HepG2 (cell line): ENCODE measurements around the gene YY1AP1. TPM values are rescaled to one million over a fixed set of nuclear protein-coding genes. Genes with fewer than 3 reads are reported as not detected.
"Not testable (repeated sequence)": the region's sequence is repeated elsewhere in the genome, so short reads cannot be mapped to it uniquely, and the experiment has no call there.

Source experiments
- ATAC-seq: fragments of 200-7000 bp; cut with Tn5 transposase; 3 replicates; pipeline ENCODE4 v1.9.1; 2020; ENCODE audit warnings: mild to moderate bottlenecking, moderate library complexity
- BruUV-seq: library from RNA; stranded (reverse); fragments of 400-500 nt; replicated peaks from 2 replicates; lab custom pipeline; 2021; lab: Mats Ljungman, UMichigan
- CTCF ChIA-PET: fragments of 300-600 bp; formaldehyde crosslinking; extraction: SDS; loops from one replicate; lab custom pipeline; 2021; ENCODE audit warnings: low total read pairs, inconsistent platforms, low intra/inter-chr PET ratio; lab: Yijun Ruan, JAX
- POLR2A ChIA-PET: fragments of 350-600 bp; sonication (Branson Sonifier 250); formaldehyde crosslinking; loops from one replicate; lab custom pipeline; 2020; ENCODE audit warnings: antibody characterized with exemption, inconsistent platforms; lab: Yijun Ruan, JAX
- DNase-seq: peaks from one replicate; pipeline ENCODE4 v3.0.0-alpha.2; 2015; ENCODE audit warnings: low spot score
- FAIRE-seq: peaks from 3 replicates; lab custom pipeline; 2011; peaks lifted over from hg19 to GRCh38; lab: Jason Lieb, UNC
- H2AFZ ChIP-seq: one replicate; pipeline ENCODE4 v1.6.1; 2011; ENCODE audit warnings: low read length, inconsistent platforms
- H3K27ac ChIP-seq: fragments of 300-600 bp; 3 replicates; pipeline ENCODE4 v1.8.0; 2011; ENCODE audit warnings: mixed run types, mild to moderate bottlenecking, mixed read lengths, low read length, inconsistent platforms; ENCODE audit not compliant: insufficient read depth; ENCODE audit errors: extremely low read length
- H3K27me3 ChIP-seq, 2 experiments: fragments of 200-600 bp in 1 of 2; 2 replicates in 1 of 2; 3 replicates in 1 of 2; pipeline versions ENCODE4 v1.6.0 to v1.8.0; 2011; ENCODE audit warnings: low read length in 2 of 2, mild to moderate bottlenecking in 2 of 2, moderate library complexity in 2 of 2, inconsistent platforms in 1 of 2; ENCODE audit not compliant: insufficient read depth in 2 of 2, control insufficient read depth in 1 of 2
- H3K36me3 ChIP-seq, 2 experiments: fragments of 200-600 bp in 1 of 2; replicated peaks in 1 of 2; 2 replicates in 1 of 2; 3 replicates in 1 of 2; pipeline versions ENCODE4 v1.5.1 to v1.8.0; 2011; ENCODE audit warnings: low read length in 2 of 2, inconsistent platforms in 1 of 2; ENCODE audit not compliant: insufficient read depth in 2 of 2, control insufficient read depth in 1 of 2
- H3K4me1 ChIP-seq: 2 replicates; pipeline ENCODE4 v1.5.1; 2012; ENCODE audit warnings: low read length, inconsistent platforms; ENCODE audit not compliant: insufficient read depth
- H3K4me2 ChIP-seq: 2 replicates; pipeline ENCODE4 v1.6.0; 2011; ENCODE audit warnings: low read depth, low read length, inconsistent platforms
- H3K4me3 ChIP-seq, 3 experiments: fragments of 200-600 bp in 1 of 3; sonication (generic), shearing (Covaris generic) in 1 of 3; replicated peaks in 1 of 3; 2 replicates each; pipeline ENCODE4 v1.5.1; 2011 to 2016; ENCODE audit warnings: low read length in 3 of 3, inconsistent platforms in 2 of 3, low read depth in 2 of 3, mild to moderate bottlenecking in 2 of 3, control low read depth in 1 of 3, mixed read lengths in 1 of 3; ENCODE audit not compliant: insufficient read depth in 1 of 3
- H3K79me2 ChIP-seq: one replicate; pipeline ENCODE4 v1.6.1; 2011; ENCODE audit warnings: low read length, inconsistent platforms; ENCODE audit not compliant: insufficient read depth
- H3K9ac ChIP-seq: 2 replicates; pipeline ENCODE4 v1.6.0; 2011; ENCODE audit warnings: mild to moderate bottlenecking, low read depth, low read length, inconsistent platforms; ENCODE audit not compliant: insufficient read depth
- H3K9me3 ChIP-seq: 2 replicates; pipeline ENCODE4 v1.5.1; 2012; ENCODE audit warnings: mild to moderate bottlenecking, low read length
- H4K20me1 ChIP-seq: 2 replicates; pipeline ENCODE4 v1.6.0; 2011; ENCODE audit warnings: inconsistent platforms, mild to moderate bottlenecking, low read length, moderate library complexity; ENCODE audit not compliant: insufficient read depth
- CCAR2 ChIP-seq: fragments of 200-400 bp; formaldehyde crosslinking; optimal IDR thresholded peaks from 2 replicates; pipeline ENCODE3; 2018; ENCODE audit warnings: low read depth, mild to moderate bottlenecking, low read length, moderate library complexity
- EHMT2 ChIP-seq: fragments of 200-600 bp; sonication (generic); IDR thresholded peaks from 2 replicates; pipeline ENCODE4 v1.7.0; 2017; ENCODE audit warnings: antibody characterized with exemption, low read depth, low read length, borderline replicate concordance
- PHF21A ChIP-seq: sonication (generic); formaldehyde crosslinking; IDR thresholded peaks from 2 replicates; pipeline ENCODE4 v1.5.0; 2020; ENCODE audit warnings: mild to moderate bottlenecking, missing genetic modification reagents
- SETDB1 ChIP-seq: sonication (generic); formaldehyde crosslinking; IDR thresholded peaks from 2 replicates; pipeline ENCODE4 v1.5.1; 2020; ENCODE audit warnings: missing genetic modification reagents, mild to moderate bottlenecking, borderline replicate concordance
- TEAD3 ChIP-seq: optimal IDR thresholded peaks from 2 replicates; pipeline ENCODE3; 2016; ENCODE audit warnings: borderline replicate concordance
- ZBTB38 ChIP-seq: sonication (generic); formaldehyde crosslinking; IDR thresholded peaks from 2 replicates; pipeline ENCODE4 v1.5.1; 2020; ENCODE audit warnings: mild to moderate bottlenecking, missing genetic modification reagents
- ZNF382 ChIP-seq: sonication (generic); formaldehyde crosslinking; IDR thresholded peaks from 2 replicates; pipeline ENCODE4 v1.5.0; 2020; ENCODE audit warnings: missing genetic modification reagents, mild to moderate bottlenecking, borderline replicate concordance
- ZNF484 ChIP-seq: sonication (generic); formaldehyde crosslinking; IDR thresholded peaks from 2 replicates; pipeline ENCODE4 v1.5.1; 2020; ENCODE audit warnings: mild to moderate bottlenecking, low read depth, missing genetic modification reagents, borderline replicate concordance
- WGBS: methylation state at CpG from one replicate; pipeline ENCODE4 v1.1.6; 2017; ENCODE audit warnings: low lambda C conversion rate; 5-methylcytosine and 5-hydroxymethylcytosine counted together
- in situ Hi-C: cut with HindIII; loops from 2 replicates; pipeline ENCODE4 v1.10.0; 2017; ENCODE audit warnings: low pct_unique_long_range_greater_than_20kb; ENCODE audit not compliant: extremely low pct_ligation_motif_present
- intact Hi-C: fragments of 100-400 bp; cut with micrococcal nuclease; formaldehyde crosslinking; loops from one replicate; pipeline ENCODE4 v1.10.0; 2022; ENCODE audit not compliant: unreplicated experiment
- polyA plus RNA-seq, 8 experiments: library from polyadenylated mRNA; depleted of rRNA in 3 of 8; stranded (reverse) in 7 of 8; unstranded in 1 of 8; fragments of >200 nt; fragmentation: Illumina TruSeq in 4 of 8; extraction: Trizol in 4 of 8; gene quantifications; 2 replicates each; pipeline versions ENCODE4 v1.2.1 to v1.2.3, GENCODE V29; 2011 to 2016; ENCODE audit warnings: low read depth in 4 of 8, missing spikeins in 1 of 8, mixed read lengths in 1 of 8; ENCODE audit not compliant: insufficient read depth in 1 of 8
- total RNA-seq, 5 experiments: library from RNA; depleted of rRNA; stranded (reverse); fragments of >200 nt; fragmentation: Illumina TruSeq; extraction: Trizol; gene quantifications; 2 replicates each; pipeline ENCODE4 v1.2.3, GENCODE V29; 2016; ENCODE audit warnings: low read depth in 1 of 5
- TF ChIP-seq, protein P1 (sequence below): sonication (generic); formaldehyde crosslinking; IDR thresholded peaks from 2 replicates; pipeline ENCODE4 v1.5.1; 2020; ENCODE audit warnings: mild to moderate bottlenecking, moderate library complexity, missing genetic modification reagents

The YY1AP1 gene
- total and polyA plus RNA-seq, 2 of the 13 experiments (the other 11 are each of a cell fraction or from before 2014, with no cell fraction given) = 28.5 to 69.4 TPM

- CTCF ChIA-PET, intact Hi-C loops, H3K36me3 ChIP-seq, POLR2A ChIA-PET, H3K9me3 ChIP-seq, H3K27me3 ChIP-seq, ATAC-seq, BruUV-seq, DNase-seq, FAIRE-seq, in situ Hi-C loops, H2AFZ ChIP-seq, H3K9ac ChIP-seq, H4K20me1 ChIP-seq: not testable (repeated sequence)
- Histone ChIP-seq H3K27ac (peak overlapping the region; percentile 85), H3K4me2 (peak overlapping the region; percentile 85; the same call in 1 of the 2 replicates), H3K4me3 (peak overlapping the region in 1 of 3 experiments; percentile 63; a peak in 1 of 6 replicates), H3K4me1 (peaks cover 73% of the 10 kb centered on the region), H3K79me2 (peaks cover 79% of the 10 kb centered on the region)
- 52% methylated on average over 10 of the region's 11 CpGs for WGBS
- TF ChIP-seq TEAD3 (peak; percentile 22), ZBTB38 (0 out of 2 replicates have a peak, but pooled peaks have one; percentile 51), SETDB1 (CRISPR knock-in tag) (peak; percentile 78; the same call in 1 of the 2 replicates), PHF21A (CRISPR knock-in tag) (0 out of 2 replicates have a peak, but pooled peaks have one; percentile 3)
- TF ChIP-seq, protein P1, sequence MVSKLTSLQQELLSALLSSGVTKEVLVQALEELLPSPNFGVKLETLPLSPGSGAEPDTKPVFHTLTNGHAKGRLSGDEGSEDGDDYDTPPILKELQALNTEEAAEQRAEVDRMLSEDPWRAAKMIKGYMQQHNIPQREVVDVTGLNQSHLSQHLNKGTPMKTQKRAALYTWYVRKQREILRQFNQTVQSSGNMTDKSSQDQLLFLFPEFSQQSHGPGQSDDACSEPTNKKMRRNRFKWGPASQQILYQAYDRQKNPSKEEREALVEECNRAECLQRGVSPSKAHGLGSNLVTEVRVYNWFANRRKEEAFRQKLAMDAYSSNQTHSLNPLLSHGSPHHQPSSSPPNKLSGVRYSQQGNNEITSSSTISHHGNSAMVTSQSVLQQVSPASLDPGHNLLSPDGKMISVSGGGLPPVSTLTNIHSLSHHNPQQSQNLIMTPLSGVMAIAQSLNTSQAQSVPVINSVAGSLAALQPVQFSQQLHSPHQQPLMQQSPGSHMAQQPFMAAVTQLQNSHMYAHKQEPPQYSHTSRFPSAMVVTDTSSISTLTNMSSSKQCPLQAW (CRISPR knock-in tag) = 0 out of 2 replicates have a peak, but pooled peaks have one; percentile 33
Measured at GRCh38 chr1:155697616-155698015, 9.0 kb upstream of the YY1AP1 start.

GRCh38 chr1:155697046-155697445 is 8.5 kb upstream of the YY1AP1 start:
- no TSS peak for BruUV-seq
- no peak overlapping the region for H2AFZ ChIP-seq
- no peak for ATAC-seq
- no peaks in the 10 kb centered on the region for H3K27me3 ChIP-seq
- no peak overlapping the region for H3K4me3 ChIP-seq
- no peak overlapping the region for H3K27ac ChIP-seq
- no peak overlapping the region for H3K9ac ChIP-seq
- in situ Hi-C loops (no loop called here), intact Hi-C loops (no loop called here)
- DNase-seq = no peak
- H3K36me3 ChIP-seq = peaks cover 2 to 4% of the 10 kb centered on the region in 2 experiments; a peak in 2 of 5 replicates
- ChIA-PET POLR2A (no interaction called here), CTCF (no interaction called here)
- H3K79me2 ChIP-seq = peaks cover 80% of the 10 kb centered on the region
- no peaks in the 10 kb centered on the region for H3K9me3 ChIP-seq
- H3K4me1 ChIP-seq = peaks cover 77% of the 10 kb centered on the region
- no peak overlapping the region for H3K4me2 ChIP-seq
- no peak for FAIRE-seq
- H4K20me1 ChIP-seq = no peaks in the 10 kb centered on the region
- WGBS = 96% methylated on average over 10 of the region's 10 CpGs
- TF ChIP-seq ZNF382 (no peak), EHMT2 (no peak), ZNF484 (CRISPR knock-in tag) (no peak), CCAR2 (no peak)
